A549 (cell line): Measurements from ENCODE around the gene NIPBL.

ENCODE experiments used
- EP300 ChIP-seq, 2 experiments: fragments of >200 bp; sonication (Bioruptor Twin); formaldehyde crosslinking; IDR thresholded peaks; 2 replicates in 1 of 2; 3 replicates in 1 of 2; pipeline ENCODE4 v1.6.1; 2016 to 2017
- ESRRA ChIP-seq: fragments of 150-350 bp; IDR thresholded peaks from 2 replicates; pipeline ENCODE4 v1.6.1; 2014; ENCODE audit warnings: mild to moderate bottlenecking, low read length, borderline replicate concordance
- HOXA7 ChIP-seq: fragments of 250-450 bp; sonication (Bioruptor Pico); IDR thresholded peaks from 2 replicates; pipeline ENCODE4 v1.5.0; 2020; ENCODE audit warnings: mild to moderate bottlenecking, moderate library complexity
- MYC ChIP-seq: IDR thresholded peaks from 2 replicates; pipeline ENCODE4 v1.6.1; 2012; ENCODE audit warnings: mild to moderate bottlenecking, inconsistent platforms, low read length, improper control_type of control experiment, borderline replicate concordance
- NFE2L2 ChIP-seq: fragments of 150-350 bp; conservative IDR thresholded peaks from 2 replicates; pipeline ENCODE4 v1.6.1; 2014; ENCODE audit warnings: low read length
- RNF2 ChIP-seq: fragments of 200-600 bp; sonication (generic); IDR thresholded peaks from 2 replicates; pipeline ENCODE4 v1.6.1; 2016; ENCODE audit warnings: low read depth, mild to moderate bottlenecking, antibody characterized with exemption, moderate library complexity, borderline replicate concordance
- TF ChIP-seq, protein P1 (sequence below): fragments of >200 bp; sonication (Bioruptor Twin); formaldehyde crosslinking; IDR thresholded peaks from 3 replicates; pipeline ENCODE4 v1.5.1; 2016

DNA sequence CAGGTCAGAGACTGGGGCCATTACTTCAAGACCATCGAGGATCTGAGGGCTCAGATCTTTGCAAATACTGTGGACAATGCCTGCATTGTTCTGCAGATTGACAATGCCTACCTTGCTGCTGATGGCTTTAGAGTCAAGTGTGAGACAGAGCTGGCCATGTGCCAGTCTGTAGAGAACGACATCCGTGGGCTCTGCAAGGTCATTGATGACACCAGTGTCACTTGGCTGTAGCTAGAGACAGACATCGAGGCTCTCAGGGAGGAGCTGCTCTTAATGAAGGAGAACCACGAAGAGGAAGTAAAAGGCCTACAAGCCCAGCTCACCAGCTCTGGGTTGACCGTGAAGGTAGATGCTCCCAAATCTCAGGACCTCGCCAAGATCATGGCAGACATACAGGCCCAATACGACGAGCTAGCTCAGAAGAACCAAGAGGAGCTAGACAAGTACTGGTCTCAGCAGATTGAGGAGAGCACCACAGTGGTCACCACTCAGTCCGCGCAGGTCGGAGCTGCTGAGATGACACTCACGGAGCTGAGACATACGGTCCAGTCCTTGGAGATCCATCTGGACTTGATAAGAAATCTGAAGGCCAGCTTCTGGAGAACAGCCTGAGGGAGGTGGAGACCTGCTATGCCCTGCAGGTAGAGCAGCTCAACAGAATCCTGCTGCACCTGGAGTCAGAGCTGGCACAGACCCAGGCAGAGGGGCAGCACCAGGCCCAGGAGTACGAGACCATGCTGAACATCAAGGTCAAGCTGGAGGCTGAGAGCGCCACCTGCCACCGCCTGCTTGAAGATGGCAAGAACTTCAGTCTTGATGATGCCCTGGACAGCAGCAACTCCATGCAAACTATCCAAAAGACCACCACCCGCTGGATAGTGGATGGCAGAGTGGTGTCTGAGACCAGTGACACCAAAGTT is 9.3 kb downstream of the NIPBL start:
- no peak for TF ChIP-seq NFE2L2
- no peak for TF ChIP-seq RNF2
- TF ChIP-seq EP300 (IDR thresholded peaks at IDR 0.05): no peak
- TF ChIP-seq, protein P1, sequence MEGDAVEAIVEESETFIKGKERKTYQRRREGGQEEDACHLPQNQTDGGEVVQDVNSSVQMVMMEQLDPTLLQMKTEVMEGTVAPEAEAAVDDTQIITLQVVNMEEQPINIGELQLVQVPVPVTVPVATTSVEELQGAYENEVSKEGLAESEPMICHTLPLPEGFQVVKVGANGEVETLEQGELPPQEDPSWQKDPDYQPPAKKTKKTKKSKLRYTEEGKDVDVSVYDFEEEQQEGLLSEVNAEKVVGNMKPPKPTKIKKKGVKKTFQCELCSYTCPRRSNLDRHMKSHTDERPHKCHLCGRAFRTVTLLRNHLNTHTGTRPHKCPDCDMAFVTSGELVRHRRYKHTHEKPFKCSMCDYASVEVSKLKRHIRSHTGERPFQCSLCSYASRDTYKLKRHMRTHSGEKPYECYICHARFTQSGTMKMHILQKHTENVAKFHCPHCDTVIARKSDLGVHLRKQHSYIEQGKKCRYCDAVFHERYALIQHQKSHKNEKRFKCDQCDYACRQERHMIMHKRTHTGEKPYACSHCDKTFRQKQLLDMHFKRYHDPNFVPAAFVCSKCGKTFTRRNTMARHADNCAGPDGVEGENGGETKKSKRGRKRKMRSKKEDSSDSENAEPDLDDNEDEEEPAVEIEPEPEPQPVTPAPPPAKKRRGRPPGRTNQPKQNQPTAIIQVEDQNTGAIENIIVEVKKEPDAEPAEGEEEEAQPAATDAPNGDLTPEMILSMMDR: no peak
- no peak for TF ChIP-seq MYC
- no peak for TF ChIP-seq ESRRA
- no peak for TF ChIP-seq HOXA7 (CRISPR knock-in tag)
